Dermis blood vessel endothelial cell (primary cell): ENCODE results near the gene PWWP2B. TPM values are rescaled to one million over a fixed set of nuclear protein-coding genes. Genes with fewer than 3 reads are reported as not detected.
A peak's percentile ranks its signal among the peaks of the same experiment; 100 is the strongest.
"Not testable (repeated sequence)": the region's sequence is repeated elsewhere in the genome, so short reads cannot be mapped to it uniquely, and the experiment has no call there.

Experiments used
- DNase-seq: peaks from one replicate; pipeline ENCODE4 v3.0.0; 2010
- total RNA-seq: library from RNA; depleted of rRNA; stranded (reverse); fragments of >200 nt; gene quantifications from 2 replicates; pipeline ENCODE4 v1.2.3, GENCODE V29; 2014

Gene PWWP2B
- total RNA-seq, 1 donor from 2014 or later = 16.3 TPM

- DNase-seq = peak; percentile 40
Observed at GRCh38 chr10:132363921-132364593, 32.9 kb upstream of the PWWP2B start.

DNA sequence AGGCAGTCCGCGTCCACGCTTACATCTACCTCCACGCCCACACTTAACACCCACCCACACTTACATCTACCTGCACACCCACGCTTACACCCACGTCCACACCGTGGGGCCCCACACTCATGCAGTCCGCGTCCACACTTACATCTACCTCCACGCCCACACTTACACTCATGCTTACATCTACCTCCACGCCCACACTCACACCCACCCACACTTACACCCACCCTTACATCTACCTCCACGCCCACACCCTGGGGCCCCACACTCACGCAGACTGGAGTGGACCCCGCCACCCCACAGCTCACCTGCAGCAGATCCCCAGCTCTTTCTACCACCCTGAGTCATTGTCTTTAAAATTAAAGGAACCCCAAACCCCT is 32.4 kb upstream of the PWWP2B start:
- DNase-seq = peak; percentile 19

- DNase-seq = no peak
Observed at GRCh38 chr10:132365102-132365501, 31.9 kb upstream of the PWWP2B start.

DNA sequence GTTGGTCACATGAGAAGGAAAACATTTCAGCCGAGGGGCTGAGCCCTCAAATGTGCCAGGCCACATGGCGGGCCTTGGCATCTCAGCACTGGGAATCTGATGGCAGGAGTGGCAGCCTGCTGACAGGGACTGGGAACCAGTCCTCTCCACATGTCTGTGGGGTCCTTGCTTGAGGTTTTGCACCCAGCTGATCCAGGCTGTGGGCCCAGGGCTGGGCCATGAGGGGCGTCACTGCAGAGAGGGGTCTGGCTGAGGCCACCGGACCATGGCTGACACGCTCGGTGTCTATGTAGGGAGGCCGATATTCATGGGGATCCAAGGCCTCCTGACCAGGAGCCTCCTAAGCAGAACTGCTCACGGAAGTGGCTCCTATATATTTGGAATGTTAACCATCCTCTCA is 31.0 kb upstream of the PWWP2B start:
- no peak for DNase-seq

- no peak for DNase-seq
Observed at GRCh38 chr10:132366499-132366898, 30.5 kb upstream of the PWWP2B start.

DNA sequence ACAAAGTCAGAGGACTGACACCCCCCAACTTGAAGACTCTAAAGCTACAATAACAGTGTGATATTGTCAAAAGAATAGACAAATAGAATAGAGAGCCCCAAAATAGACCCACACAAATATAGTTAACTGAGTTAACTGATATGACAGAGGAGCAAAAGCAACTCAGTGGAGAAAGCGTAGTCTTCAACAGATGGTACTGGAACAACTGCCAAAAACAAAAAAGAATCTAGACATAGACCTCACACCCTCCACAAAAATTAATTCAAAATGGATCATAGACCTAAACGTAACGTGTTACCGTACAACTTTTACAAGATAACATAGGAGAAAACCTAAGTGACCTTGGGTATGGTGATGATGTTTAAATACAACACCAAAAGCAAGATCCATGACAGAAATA is 28.6 kb upstream of the PWWP2B start:
- no peak for DNase-seq

DNA sequence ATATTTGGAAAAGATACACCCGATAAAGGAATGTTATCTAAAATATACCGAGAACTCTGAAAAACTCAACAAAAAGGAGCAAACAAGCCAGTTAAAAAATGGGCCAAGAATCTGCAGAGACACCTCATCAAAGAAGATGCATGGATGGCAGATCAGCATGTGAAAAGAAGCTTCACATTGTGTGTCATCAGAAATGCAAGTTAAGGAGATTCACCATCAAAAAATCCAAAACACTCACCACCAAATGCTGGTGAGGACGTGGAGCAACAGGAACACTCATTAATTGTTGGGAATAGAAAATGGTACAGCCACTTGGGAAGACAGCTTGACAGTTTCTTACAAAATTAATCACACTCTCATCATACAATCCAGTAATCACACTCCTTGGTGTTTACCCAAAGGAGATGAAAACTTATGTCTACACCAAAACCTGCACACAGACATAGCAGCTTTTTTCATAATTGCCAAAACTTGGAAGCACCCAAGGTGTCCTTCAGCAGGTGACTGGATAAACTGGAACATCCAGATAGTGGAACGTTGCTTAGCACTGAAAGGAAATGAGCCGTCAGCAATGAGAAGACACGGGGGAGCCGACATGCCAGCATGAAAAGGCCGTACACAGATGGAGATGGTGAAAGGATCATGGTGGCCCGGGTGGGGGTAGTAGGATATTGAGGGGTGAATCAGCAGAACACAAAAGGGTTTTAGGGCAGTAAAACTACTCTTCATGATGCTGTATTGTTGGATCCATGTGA is 27.9 kb upstream of the PWWP2B start:
- DNase-seq = no peak

GRCh38 chr10:132369636-132370185 is 27.3 kb upstream of the PWWP2B start:
- no peak for DNase-seq

- DNase-seq = no peak
Observed at GRCh38 chr10:132370426-132371340, 26.3 kb upstream of the PWWP2B start.

DNA sequence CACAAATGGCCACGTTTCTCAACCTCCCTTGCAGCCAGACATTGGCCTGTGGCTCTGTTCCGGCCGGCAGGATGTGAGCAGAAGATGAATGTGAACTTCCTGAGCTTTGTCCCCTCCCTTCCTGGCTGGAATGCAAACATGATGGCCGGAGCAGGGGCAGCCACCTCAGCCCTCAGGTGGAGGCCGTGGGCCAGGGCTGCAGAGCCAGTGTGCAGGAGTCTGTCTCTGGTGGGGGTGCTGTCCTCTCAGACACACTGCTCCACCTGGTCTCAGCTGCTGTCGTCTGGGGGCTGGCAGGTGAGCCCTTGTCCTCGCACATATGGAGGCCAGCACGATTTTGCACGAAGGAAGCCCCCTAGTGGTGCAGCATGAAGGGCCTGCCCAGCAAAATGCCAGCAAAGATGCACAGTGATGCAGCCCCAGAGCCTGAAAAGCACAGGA is 25.3 kb upstream of the PWWP2B start:
- DNase-seq = no peak

DNA sequence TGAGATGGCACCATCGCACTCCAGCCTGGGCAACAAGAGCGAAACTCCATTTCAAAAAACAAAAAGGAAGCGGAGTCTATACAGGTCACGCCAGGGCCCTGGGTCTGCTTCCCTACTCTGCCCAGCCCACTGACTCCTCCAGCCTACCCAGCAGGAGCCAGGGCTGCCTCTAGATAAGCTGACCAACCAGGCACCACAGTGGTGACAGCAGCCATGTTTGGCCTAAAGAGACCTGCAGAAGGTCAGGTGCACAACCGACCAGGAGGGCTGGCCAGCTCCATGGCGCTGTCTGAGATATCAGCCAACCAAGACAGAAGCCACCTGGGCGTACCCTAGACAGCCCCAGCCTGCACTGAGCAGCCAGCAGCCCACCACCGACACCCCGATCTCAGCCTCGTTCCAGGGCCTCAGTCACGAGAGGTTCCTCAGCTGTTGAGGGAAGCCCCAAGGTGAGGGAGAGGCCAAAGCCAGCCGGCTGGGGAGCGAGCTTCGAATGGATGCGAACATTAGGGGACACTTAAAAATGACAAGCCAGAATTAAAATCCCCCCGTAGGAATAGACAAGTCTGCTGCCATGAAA is 24.4 kb upstream of the PWWP2B start:
- no peak for DNase-seq

- DNase-seq = no peak
Observed at GRCh38 chr10:132373241-132373955, 23.6 kb upstream of the PWWP2B start.

DNA sequence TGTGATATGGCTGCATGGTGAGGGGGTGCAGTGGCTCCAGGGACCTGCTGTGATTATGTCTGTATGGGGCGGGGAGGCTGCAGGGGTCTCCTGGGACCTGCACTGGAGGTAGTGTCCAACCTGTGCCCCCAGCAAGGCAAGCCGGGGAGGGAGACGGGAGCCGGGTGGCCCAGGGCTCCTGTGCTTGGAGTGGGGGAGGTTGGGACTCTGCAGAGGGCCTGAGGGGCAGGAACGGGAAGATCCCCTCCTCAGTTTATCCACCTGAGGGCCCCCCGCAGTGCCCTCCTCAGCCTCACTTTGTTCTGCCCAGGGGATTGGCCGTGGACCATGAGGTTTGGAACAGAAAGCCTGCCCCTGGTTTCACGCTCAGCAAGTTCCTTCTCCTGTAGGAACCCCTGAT is 22.8 kb upstream of the PWWP2B start:
- DNase-seq = no peak

DNA sequence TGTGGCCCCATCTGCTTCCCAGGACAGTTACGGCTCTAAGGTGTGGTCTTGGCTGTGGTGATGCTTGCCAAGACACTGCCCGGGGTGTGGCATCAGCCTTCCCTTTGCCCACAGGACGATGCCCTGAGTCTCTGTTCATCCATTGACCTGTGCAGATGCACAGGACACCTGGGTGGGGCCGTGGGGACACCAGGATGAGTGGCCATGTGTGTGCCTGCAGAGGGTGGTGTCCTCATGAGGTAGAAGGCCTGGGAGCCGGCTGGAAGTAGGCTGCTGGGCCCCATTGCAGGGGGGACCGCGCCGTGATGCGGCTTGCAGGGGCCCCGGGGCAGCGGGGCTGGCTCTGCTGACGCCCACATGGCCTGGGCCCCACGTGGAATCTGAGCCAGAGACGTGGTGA is 22.4 kb upstream of the PWWP2B start:
- DNase-seq = no peak

GRCh38 chr10:132375116-132375794 is 21.7 kb upstream of the PWWP2B start:
- no peak for DNase-seq

- no peak for DNase-seq
Observed at GRCh38 chr10:132375795-132376297, 21.2 kb upstream of the PWWP2B start.

DNA sequence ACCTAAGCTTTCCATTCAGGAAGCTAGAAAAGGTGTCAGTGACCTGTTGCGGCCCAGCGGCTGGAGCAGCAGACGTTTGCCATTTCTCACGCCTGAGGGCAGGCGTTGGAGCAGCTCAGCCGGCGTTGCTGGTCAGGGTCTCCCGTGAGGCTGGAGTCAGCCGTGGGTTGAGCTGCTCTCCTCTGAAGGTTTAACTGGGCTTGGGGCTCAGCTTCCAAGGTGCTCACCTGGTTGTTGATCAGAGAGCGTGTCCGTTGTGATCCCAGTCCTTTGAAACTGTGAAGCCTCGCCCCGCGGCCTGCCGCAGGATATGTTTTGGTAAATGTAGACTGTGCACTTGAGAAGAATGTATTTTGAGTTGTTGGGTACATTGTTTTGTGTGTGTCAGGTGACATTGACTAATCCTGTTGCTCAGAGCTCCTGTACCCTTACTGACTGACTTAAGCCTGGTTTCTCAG is 20.6 kb upstream of the PWWP2B start:
- no peak for DNase-seq

DNA sequence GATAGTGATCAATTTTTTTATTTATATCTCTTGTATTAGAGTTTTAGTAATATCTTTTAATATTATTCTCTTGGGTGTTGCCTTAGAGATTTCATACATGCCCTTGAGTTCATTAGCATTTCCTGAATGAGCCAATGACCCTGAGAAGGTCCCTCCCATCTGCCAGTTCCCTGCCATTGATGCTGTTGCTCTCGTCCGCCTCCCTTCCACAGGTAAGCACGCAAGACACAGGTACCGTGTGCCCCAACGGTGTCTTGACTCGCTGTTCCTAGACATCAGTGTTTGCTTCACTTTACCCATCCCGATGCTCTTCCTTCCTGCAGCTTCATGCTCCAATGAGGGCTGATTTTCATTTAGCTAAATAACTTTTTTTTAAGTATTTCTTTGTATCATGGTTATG is 19.7 kb upstream of the PWWP2B start:
- DNase-seq = no peak

- DNase-seq = not testable (repeated sequence)
Observed at GRCh38 chr10:132379026-132379425, 18.0 kb upstream of the PWWP2B start.

- DNase-seq = not testable (repeated sequence)
Observed at GRCh38 chr10:132380986-132381385, 16.0 kb upstream of the PWWP2B start.

GRCh38 chr10:132381741-132382140 is 15.3 kb upstream of the PWWP2B start:
- DNase-seq = no peak
